Activated naive CD8-positive, alpha-beta T cell treated with anti-CD3 and anti-CD28 coated beads for 36 hours (primary cell): ENCODE measurements around the gene AXDND1. TPM values are rescaled to one million over a fixed set of nuclear protein-coding genes. Genes with fewer than 3 reads are reported as not detected.

Experiments
- DNase-seq: peaks from one replicate; pipeline ENCODE4 v3.0.0; 2021
- H3K27ac Mint-ChIP-seq: one replicate; pipeline ENCODE4 v1.8.0; 2022; ENCODE audit warnings: mild to moderate bottlenecking, moderate library complexity, mixed read lengths
- H3K27me3 Mint-ChIP-seq: one replicate; pipeline ENCODE4 v1.8.0; 2022; ENCODE audit warnings: mild to moderate bottlenecking, mixed read lengths
- H3K36me3 Mint-ChIP-seq: one replicate; pipeline ENCODE4 v1.8.0; 2021; ENCODE audit warnings: mild to moderate bottlenecking, mixed read lengths
- H3K4me1 Mint-ChIP-seq: one replicate; pipeline ENCODE4 v1.8.0; 2021; ENCODE audit warnings: mixed read lengths
- H3K4me3 Mint-ChIP-seq: one replicate; pipeline ENCODE4 v1.8.0; 2022; ENCODE audit warnings: mild to moderate bottlenecking, moderate library complexity, mixed read lengths
- H3K9me3 Mint-ChIP-seq: one replicate; pipeline ENCODE4 v1.8.0; 2022; ENCODE audit warnings: mixed read lengths
- total RNA-seq, 2 experiments: library from RNA; stranded (reverse); gene quantifications; one replicate each; pipeline ENCODE4 v1.2.3, GENCODE V29; 2021

Gene AXDND1, protein sequence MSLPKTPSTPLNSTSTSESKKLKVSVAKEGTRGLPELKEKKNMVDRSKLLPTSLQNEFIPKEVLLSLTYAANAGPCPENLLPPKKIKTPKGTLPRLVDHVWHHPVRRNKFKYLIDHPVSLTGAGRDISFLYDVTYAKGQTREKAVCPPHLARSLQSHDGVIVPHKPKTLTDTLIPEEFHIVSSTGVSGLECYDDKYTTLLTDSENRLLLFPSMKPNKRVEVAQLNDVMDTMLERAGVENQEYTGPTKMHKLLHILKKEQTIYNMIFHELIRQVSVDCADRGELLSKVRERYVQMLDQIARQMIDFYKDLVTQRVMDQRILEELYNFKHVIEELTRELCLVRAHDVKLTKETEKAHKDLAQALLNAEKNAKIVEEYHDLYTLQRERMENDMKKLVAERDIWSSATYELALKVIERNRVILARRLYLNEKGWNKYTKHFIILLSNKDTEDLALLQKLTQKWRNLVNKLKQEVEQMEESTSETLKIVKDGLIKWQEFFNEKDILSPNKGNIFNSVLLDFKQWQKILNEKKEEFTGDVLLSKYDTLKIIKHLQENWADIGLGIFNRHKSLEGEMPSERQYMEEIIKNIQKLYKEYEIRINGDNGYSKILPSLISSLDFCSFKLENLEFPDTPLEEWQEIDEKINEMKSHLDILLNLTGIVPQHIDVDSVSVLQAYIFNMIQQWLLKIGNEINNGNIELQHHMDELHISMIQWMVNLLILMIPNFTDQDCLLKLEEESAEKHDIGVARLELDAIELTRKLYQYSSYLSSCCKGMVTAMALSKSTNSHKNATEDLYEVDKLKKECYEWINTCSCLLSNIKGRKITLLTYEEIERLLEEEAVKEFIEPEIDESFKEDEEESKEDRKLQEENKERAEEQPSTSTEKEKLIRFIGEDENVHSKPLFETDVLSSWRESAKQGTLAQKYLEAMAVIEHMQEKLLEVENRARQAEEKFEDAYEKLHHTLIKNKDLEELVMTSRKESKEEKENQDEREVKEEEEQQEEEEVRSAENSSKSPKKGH
- under 1 TPM; 0.56 to 0.64 TPM for total RNA-seq

DNA sequence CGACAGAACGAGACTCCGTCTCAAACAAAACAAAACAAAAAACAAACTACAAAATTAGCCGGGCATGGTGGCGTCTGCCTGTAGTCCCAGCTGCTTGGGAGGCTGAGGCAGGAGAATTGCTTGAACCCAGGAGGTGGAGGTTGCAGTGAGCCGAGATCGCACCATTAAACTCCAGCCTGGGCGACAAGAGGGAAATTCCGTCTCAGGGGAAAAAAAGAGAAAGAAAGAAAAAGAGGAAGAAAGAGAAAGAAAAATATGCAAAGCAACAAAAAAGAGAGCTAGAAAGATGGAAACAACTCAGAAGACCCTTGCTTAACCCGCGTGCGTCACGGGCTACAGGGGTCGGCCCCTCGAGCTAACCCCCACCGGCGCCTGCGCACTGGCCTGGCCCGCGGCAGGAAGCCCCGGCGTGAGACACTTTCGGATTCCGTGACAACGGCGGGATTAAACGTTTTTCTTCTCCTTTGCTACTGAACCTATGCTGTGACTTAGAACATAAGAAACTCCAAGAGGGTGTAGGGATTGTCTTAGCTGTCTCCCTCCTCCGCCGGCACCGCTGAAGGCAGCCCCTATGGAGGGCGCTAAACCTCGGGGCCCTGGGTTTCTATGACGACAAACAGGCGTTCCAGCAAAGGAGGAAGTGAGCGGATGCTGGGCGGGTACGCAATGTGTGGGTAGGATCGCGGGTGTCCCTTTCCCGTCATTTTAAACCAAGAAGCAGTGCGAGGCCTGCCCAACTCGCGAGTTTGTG, at the start of gene AXDND1:
AXDND1 (plus strand) TSS at position 630 of the 751 bp plus-strand sequence. CDS start 539 bp downstream, outside the sequence.
- peak within 1 kb of the TSS; percentile 93 for H3K4me3 Mint-ChIP-seq
- peak; percentile 87 for DNase-seq
- H3K27me3 Mint-ChIP-seq, result no peaks in the 10 kb centered on the region
- no peaks in the 10 kb centered on the region for H3K9me3 Mint-ChIP-seq
- peak within 1 kb of the TSS; percentile 99 for H3K27ac Mint-ChIP-seq
- H3K4me1 Mint-ChIP-seq, result peaks cover 9% of the 10 kb centered on the region
- H3K36me3 Mint-ChIP-seq, result peaks cover 2% of the 10 kb centered on the region

DNA sequence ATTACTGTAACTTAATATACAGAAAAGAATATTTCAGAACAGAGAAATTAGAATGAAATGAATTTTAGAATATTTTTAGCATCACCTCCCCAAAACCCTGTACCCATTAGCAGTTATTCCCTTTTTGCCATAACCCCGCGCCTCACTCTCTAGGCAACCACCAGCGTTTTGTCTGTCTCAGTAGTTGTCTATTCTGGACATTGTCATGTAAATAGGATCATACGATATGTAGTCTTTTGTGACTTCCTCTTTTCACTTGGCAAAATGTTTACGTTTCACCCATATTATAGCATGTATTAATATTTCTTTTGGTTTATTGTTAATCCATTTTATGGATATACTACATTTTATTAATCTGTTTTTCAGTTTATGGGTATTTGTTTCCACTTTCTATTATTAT, 47.3 kb upstream of the AXDND1 start:
- Mint-ChIP-seq H3K4me1 (peaks cover 24% of the 10 kb centered on the region), H3K9me3 (peaks cover 3% of the 10 kb centered on the region), H3K36me3 (peaks cover 53% of the 10 kb centered on the region), H3K27ac (no peak overlapping the region), H3K27me3 (no peaks in the 10 kb centered on the region), H3K4me3 (no peak overlapping the region)
- no peak for DNase-seq

DNA sequence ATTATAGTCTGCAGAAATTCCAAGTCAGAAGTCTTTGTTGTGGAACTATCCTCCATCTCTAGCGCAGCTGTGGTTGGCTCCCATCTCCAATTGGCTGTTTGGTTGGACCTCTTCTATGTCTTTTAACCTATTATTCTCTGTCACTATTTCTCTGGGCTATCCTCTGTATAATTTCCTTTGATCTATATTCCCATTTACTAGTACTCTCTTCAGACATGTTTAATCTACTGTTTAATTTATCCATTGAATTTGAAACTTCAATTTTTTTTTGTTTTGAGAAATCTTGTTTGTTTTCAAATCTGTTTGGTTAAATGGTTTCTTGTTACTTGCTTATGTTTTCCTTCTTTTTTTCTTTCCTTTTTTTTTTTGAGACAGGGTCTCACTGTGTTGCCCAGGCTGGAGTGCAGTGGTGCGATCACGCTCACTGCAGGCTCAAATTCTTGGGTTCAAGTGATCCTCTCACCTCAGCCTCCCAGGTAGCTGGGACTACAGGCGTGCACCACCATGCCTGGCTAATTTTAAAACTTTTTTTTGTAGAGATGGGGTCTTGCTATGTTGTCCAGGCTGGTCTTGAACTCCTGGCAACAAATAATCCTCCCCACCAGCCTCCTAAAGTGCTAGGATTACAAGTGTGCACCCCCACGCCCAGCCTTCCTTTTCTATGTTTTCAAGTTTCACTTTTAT, 44.1 kb upstream of the AXDND1 start:
- Mint-ChIP-seq H3K4me1 (peaks cover 23% of the 10 kb centered on the region), H3K4me3 (no peak overlapping the region), H3K36me3 (peaks cover 59% of the 10 kb centered on the region), H3K27me3 (no peaks in the 10 kb centered on the region), H3K27ac (no peak overlapping the region), H3K9me3 (peaks cover 3% of the 10 kb centered on the region)
- no peak for DNase-seq

DNA sequence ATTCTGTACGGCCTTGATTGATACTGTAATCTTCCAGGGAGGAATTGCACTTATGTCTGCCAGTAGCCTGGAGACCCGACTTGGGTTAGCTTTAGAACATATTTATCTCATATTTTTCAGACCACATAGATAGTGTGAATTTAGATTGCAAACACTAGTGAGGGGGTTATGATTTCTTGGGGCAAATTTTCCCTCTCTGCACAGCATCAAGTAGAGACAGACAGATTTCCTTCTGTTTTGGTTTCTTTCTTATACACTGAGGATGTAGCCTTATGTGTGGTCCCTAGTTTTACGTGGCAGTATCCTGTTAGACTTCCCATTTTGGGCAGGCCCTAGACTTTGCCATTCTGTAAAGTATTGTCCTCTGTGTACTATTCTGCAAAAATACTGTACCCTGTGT, 43.2 kb upstream of the AXDND1 start:
- peaks cover 63% of the 10 kb centered on the region for H3K36me3 Mint-ChIP-seq
- H3K4me1 Mint-ChIP-seq, result peaks cover 22% of the 10 kb centered on the region

DNA sequence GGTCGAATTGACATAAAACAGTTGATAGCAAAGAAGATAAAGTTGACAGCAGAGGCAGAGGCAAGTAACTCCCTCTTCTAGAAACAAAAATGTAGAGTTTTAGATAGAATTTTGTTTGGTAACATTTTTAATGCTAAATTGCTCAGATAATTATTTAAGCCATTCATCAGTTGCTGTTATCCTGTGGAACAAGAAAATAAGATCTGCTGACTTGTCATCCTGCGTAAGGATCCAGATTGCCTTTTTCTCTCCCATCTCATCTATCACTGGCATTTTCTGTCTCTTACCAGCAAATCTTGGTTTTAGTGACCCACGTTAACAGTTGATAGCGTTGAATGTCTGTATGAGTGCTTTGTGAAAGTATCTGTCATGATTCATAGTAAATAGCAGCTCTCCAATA, 42.3 kb upstream of the AXDND1 start:
- DNase-seq, result no peak
- Mint-ChIP-seq H3K27me3 (no peaks in the 10 kb centered on the region), H3K4me1 (peaks cover 17% of the 10 kb centered on the region), H3K4me3 (no peak overlapping the region), H3K27ac (no peak overlapping the region), H3K9me3 (peaks cover 3% of the 10 kb centered on the region), H3K36me3 (peaks cover 67% of the 10 kb centered on the region)

More for the DNA sequence above, 43.2 kb upstream of the AXDND1 start:
- Mint-ChIP-seq H3K27ac (peak overlapping the region; percentile 17), H3K4me3 (no peak overlapping the region), H3K9me3 (peaks cover 3% of the 10 kb centered on the region), H3K27me3 (no peaks in the 10 kb centered on the region)
- DNase-seq, result no peak

DNA sequence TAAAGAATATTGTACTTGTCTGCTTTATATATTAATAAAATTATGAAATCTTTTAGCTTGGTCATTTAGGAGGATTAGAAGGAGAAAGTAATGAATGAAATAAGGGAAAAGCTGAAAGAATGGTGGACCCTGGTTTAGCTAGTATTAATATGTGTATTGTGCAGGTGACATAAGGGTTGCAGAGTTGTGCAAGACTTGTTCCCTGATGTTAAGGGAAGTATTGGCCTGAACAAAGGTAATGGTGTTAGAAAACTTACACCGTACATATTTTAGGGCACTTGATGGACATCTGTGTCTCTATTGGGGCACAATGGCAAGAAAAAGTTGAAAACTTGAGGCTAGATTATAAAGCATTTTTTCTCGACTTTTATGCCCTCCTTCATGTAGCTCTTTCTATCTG, 39.9 kb upstream of the AXDND1 start:
- peaks cover 21% of the 10 kb centered on the region for H3K4me1 Mint-ChIP-seq
- peaks cover 67% of the 10 kb centered on the region for H3K36me3 Mint-ChIP-seq
- H3K27me3 Mint-ChIP-seq, result no peaks in the 10 kb centered on the region
- no peak for DNase-seq
- H3K4me3 Mint-ChIP-seq, result no peak overlapping the region
- H3K9me3 Mint-ChIP-seq, result peaks cover 3% of the 10 kb centered on the region
- no peak overlapping the region for H3K27ac Mint-ChIP-seq

DNA sequence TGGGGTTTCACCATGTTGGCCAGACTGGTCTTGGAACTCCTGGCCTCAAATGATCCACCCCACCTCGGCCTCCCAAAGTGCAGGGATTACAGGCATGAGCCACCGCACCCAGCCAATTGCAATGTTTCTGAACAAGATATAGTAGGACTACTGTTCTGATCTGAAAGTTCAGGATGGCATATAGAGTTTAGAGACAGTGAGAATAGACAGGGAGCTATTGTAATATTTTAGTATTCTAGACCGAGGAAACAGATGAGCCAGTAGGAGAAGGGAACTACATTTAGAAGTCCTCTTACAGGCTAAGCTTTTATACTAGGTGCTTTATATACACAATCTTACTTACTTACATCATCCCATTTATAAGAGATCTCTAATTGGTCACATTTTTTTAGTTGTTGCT, 39.0 kb upstream of the AXDND1 start:
- DNase-seq, result no peak
- Mint-ChIP-seq H3K4me3 (no peak overlapping the region), H3K4me1 (peaks cover 27% of the 10 kb centered on the region), H3K9me3 (no peaks in the 10 kb centered on the region), H3K36me3 (peaks cover 58% of the 10 kb centered on the region), H3K27ac (no peak overlapping the region), H3K27me3 (no peaks in the 10 kb centered on the region)

DNA sequence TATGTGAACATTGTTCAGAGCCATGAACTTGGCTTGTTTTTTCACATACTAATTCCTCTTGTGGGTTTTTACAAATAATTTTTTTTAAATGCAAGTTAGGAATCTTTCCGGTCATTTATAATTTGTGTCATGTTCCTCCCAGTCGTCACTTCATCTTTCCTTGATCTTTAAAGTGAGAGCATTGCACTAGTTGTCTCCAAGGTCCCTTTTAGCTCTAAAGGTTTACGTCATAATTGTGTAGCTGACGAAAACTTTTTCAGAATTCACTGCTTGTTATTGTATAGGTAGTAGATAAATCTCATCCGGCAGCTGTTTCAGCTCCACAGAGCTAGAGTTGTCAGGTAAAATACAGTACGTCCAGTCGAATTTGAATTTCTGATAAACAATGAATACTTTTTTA, 38.6 kb upstream of the AXDND1 start:
- no peak for DNase-seq
- H3K36me3 Mint-ChIP-seq, result peaks cover 53% of the 10 kb centered on the region
- peaks cover 25% of the 10 kb centered on the region for H3K4me1 Mint-ChIP-seq
- H3K27ac Mint-ChIP-seq, result no peak overlapping the region
- H3K27me3 Mint-ChIP-seq, result no peaks in the 10 kb centered on the region
- H3K9me3 Mint-ChIP-seq, result no peaks in the 10 kb centered on the region
- H3K4me3 Mint-ChIP-seq, result no peak overlapping the region

DNA sequence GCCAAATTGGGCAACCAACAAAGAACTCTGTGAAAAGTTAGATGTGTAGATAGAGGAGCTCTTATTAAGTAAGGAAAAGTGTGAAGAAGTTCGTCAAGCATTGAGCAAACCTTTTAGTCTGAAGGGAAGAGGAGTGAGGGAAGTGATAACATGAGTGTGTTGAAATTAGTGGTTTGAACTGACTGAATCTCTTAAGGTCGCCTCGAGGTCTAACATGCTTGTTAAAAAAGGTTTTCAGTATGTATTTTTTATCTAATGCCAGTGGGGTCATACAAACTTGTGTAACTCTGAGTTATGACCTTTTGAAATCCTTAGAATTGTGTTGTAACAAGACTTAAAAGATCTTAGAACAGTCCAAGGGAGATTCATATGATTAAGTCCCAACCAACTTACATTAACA, 38.1 kb upstream of the AXDND1 start:
- no peaks in the 10 kb centered on the region for H3K27me3 Mint-ChIP-seq
- no peak for DNase-seq
- peaks cover 50% of the 10 kb centered on the region for H3K36me3 Mint-ChIP-seq
- H3K9me3 Mint-ChIP-seq, result no peaks in the 10 kb centered on the region
- no peak overlapping the region for H3K4me3 Mint-ChIP-seq
- no peak overlapping the region for H3K27ac Mint-ChIP-seq
- H3K4me1 Mint-ChIP-seq, result peaks cover 20% of the 10 kb centered on the region

DNA sequence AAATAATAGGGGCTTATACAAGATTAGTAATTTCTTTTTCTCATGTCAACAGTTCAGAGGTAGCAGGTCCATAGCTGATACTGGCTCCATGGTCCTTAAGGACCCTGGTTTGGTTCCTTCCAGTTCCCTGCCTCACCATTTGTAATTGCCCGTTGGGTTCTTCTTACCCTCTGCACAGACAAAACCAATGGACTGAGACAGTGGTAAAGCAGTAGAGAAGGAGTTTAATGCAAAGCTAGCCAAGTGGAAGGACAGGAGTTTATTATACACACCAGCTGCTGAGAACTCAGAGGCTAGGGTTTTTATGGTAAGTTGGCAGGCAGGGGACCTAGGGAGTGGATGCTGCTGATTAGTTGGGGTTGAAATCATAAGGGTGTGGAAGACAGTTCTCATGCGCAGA, 35.9 kb upstream of the AXDND1 start:
- Mint-ChIP-seq H3K36me3 (peaks cover 51% of the 10 kb centered on the region), H3K27me3 (no peaks in the 10 kb centered on the region), H3K27ac (no peak overlapping the region), H3K4me3 (no peak overlapping the region), H3K4me1 (peaks cover 14% of the 10 kb centered on the region), H3K9me3 (no peaks in the 10 kb centered on the region)
- DNase-seq, result no peak

DNA sequence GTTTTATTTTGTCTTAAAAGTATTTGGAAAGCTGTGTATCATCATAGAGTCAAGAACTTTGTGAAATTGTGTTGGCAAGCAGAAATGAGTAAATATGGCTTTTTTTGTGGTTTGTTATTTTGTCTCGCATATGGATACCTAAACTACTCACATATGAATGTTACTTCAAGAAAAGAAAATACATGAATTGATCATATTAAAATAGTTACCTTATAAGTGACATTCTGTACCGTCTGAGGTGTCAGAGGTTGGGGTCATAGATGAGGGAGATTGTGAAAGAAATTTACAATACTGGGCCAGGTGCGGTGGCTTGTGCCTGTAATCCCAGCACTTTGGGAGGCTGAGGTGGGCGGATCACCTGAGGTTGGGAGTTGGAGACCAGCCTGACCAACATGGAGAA, 31.3 kb upstream of the AXDND1 start:
- H3K36me3 Mint-ChIP-seq, result peaks cover 35% of the 10 kb centered on the region
- H3K27me3 Mint-ChIP-seq, result no peaks in the 10 kb centered on the region
- H3K27ac Mint-ChIP-seq, result no peak overlapping the region
- DNase-seq, result no peak
- peaks cover 20% of the 10 kb centered on the region for H3K4me1 Mint-ChIP-seq
- no peak overlapping the region for H3K4me3 Mint-ChIP-seq
- H3K9me3 Mint-ChIP-seq, result no peaks in the 10 kb centered on the region

DNA sequence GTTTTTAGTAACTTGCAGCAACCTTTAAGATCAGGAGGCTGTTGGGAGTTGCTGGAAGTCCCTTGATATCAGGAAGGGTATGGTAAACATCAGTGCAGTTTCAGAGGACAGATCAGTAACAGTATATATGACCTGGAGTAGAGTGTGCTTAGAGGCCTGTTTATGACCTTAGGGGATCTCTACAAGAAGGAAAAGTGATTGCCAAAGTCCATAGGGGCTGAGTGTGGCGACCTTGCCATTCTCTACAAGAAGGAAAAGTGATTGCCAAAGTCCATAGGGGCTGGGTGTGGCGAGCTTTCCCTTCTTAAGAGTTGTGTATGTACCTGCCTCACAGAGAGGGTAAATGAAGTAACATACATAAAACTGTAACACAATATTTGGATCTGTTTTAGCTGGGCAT, 28.5 kb upstream of the AXDND1 start:
- Mint-ChIP-seq H3K9me3 (no peaks in the 10 kb centered on the region), H3K36me3 (peaks cover 28% of the 10 kb centered on the region)

DNA sequence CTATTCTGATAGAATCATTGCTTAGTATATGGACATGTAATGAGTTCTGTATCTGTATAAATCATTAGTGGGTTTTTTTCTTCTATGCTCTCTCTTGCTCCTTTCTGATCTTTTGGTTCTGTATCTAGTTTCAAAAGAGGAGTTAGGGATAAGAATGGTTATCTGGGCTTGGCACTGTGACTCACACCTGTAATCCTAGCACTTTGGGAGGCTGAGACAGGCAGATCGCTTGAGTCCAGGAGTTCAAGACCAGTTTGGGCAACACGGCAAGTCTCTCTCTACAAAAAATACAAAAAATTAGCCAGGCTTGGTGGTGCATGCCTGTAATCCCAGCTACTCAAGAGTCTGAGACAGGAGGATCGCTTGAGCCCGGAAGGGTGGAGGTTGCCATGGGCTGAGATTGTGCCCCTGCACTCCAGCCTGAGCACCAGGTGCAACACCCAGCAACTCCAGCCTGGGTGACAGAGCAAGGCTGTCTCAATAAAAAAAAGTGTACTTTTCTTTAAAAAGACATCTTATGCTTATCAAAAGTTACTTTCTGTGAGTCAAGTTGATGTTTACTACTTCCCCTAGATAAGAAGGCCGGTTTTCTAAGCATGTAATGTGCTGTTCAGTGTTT, 27.7 kb upstream of the AXDND1 start:
- peaks cover 31% of the 10 kb centered on the region for H3K36me3 Mint-ChIP-seq
- H3K9me3 Mint-ChIP-seq, result no peaks in the 10 kb centered on the region
- H3K4me3 Mint-ChIP-seq, result no peak overlapping the region
- no peaks in the 10 kb centered on the region for H3K27me3 Mint-ChIP-seq
- no peak for DNase-seq
- H3K4me1 Mint-ChIP-seq, result peaks cover 6% of the 10 kb centered on the region
- no peak overlapping the region for H3K27ac Mint-ChIP-seq

More for the DNA sequence above, 28.5 kb upstream of the AXDND1 start:
- H3K27ac Mint-ChIP-seq, result no peak overlapping the region
- H3K27me3 Mint-ChIP-seq, result no peaks in the 10 kb centered on the region
- H3K4me1 Mint-ChIP-seq, result peaks cover 6% of the 10 kb centered on the region
- DNase-seq, result no peak
- no peak overlapping the region for H3K4me3 Mint-ChIP-seq

DNA sequence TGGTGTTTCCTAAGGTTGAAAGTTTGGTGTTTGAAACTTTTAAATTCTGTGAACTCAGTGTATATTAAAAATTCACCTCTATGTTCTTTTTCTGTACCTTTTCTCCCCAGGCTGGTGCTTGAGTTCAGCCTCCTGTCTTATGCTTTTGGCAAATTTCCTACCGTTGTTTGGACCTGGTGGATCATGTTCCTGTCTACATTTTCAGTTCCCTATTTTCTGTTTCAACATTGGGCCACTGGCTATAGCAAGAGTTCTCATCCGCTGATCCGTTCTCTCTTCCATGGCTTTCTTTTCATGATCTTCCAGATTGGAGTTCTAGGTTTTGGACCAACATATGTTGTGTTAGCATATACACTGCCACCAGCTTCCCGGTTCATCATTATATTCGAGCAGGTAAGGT, 24.9 kb upstream of the AXDND1 start:
- Mint-ChIP-seq H3K9me3 (no peaks in the 10 kb centered on the region), H3K27me3 (no peaks in the 10 kb centered on the region), H3K4me1 (peaks cover 2% of the 10 kb centered on the region), H3K4me3 (no peak overlapping the region), H3K36me3 (peaks cover 24% of the 10 kb centered on the region), H3K27ac (no peak overlapping the region)
- no peak for DNase-seq
